ENCODE measurements around the gene NRP1. TPM values are rescaled to one million over a fixed set of nuclear protein-coding genes. Genes with fewer than 3 reads are reported as not detected.

NRP1 gene
- polyA plus RNA-seq, 1 of the 3 experiments (the other 2 are of a cell fraction), result 129 TPM

- Histone ChIP-seq H2AFZ (ENCODE audit: low read depth) (no peak overlapping the region), H3K9me3 (no peaks in the 10 kb centered on the region), H3F3A (replicated peaks; ENCODE audit: insufficient read depth) (peaks cover 30% of the 10 kb centered on the region), H3K9ac (no peak overlapping the region), H3K4me3 (ENCODE audit: low read depth in 2 of 2, low read length in 1 of 2) (no peak overlapping the region), H3K4me1 (ENCODE audit: control insufficient read depth in 1 of 2, insufficient read depth in 2 of 2, low read depth in 1 of 2, low read length in 1 of 2) (peaks cover 4 to 25% of the 10 kb centered on the region in 2 experiments; a peak in 3 of 4 replicates), H3K36me3 (replicated peaks in 1 of 2; ENCODE audit: control insufficient read depth in 1 of 2, insufficient read depth in 2 of 2, low read length in 1 of 2) (peaks cover 15 to 76% of the 10 kb centered on the region in 2 experiments), H4K20me1 (ENCODE audit: insufficient read depth) (no peaks in the 10 kb centered on the region), H3K9me2 (no peaks in the 10 kb centered on the region), H3K4me2 (no peak overlapping the region), H3K27ac (ENCODE audit: low read depth in 2 of 2, low read length in 1 of 2) (no peak overlapping the region), H3K27me3 (ENCODE audit: insufficient read depth) (no peaks in the 10 kb centered on the region), H3K79me2 (ENCODE audit: insufficient read depth) (0 out of 2 replicates have a peak, but pooled peaks cover 3% of the 10 kb centered on the region)
- WGBS (ENCODE audit: low lambda C conversion rate), result 89% methylated on average over 1 of the region's 1 CpG
- TF ChIP-seq RFX5 (IDR thresholded peaks at IDR 0.05; ENCODE audit: low read length) (no peak), MAX (IDR thresholded peaks at IDR 0.05; ENCODE audit: low read depth) (no peak), ZBTB33 (IDR thresholded peaks at IDR 0.05; ENCODE audit: borderline replicate concordance, low read depth) (no peak), EP300 (IDR thresholded peaks at IDR 0.05; ENCODE audit: borderline replicate concordance in 1 of 2, low read depth in 1 of 2, low read length in 1 of 2) (no peak), IRF3 (IDR thresholded peaks at IDR 0.05; ENCODE audit: low read depth, low read length) (no peak), CHD2 (IDR thresholded peaks at IDR 0.05; ENCODE audit: low read length, partially characterized antibody) (no peak), MXI1 (IDR thresholded peaks at IDR 0.05; ENCODE audit: low read depth, low read length) (no peak), NRF1 (IDR thresholded peaks at IDR 0.05; ENCODE audit: low read depth, low read length) (no peak), CTCF (IDR thresholded peaks at IDR 0.05) (no peak), SIN3A (IDR thresholded peaks at IDR 0.05; ENCODE audit: borderline replicate concordance, low read depth, low read length) (no peak), GABPA (IDR thresholded peaks at IDR 0.05; ENCODE audit: low read depth) (no peak), TEAD4 (IDR thresholded peaks at IDR 0.05; ENCODE audit: borderline replicate concordance, insufficient read depth) (no peak), RAD21 (IDR thresholded peaks at IDR 0.05; ENCODE audit: low read length) (no peak), TCF12 (IDR thresholded peaks at IDR 0.05) (no peak), JUND (IDR thresholded peaks at IDR 0.05) (no peak), SMC3 (IDR thresholded peaks at IDR 0.05; ENCODE audit: low read depth, low read length) (no peak), FOXM1 (IDR thresholded peaks at IDR 0.05; ENCODE audit: low read depth) (no peak), MEF2A (IDR thresholded peaks at IDR 0.05; ENCODE audit: borderline replicate concordance, low read depth) (no peak)
- POLR2A ChIA-PET, result no interaction called here
- no peak for DNase-seq
- CTCF ChIA-PET, result interaction anchor here (1.0 to 1.1 kb wide), 2 partner anchors 1388 to 1448 kb away, joined by 3 read pairs; no protein-coding TSS in a partner anchor
These were observed 144.1 kb downstream of the NRP1 start for GRCh38 chr10:33190406-33190805.

Measured in SK-N-SH (cell line).